ENCODE data around the gene COL5A1. TPM values are rescaled to one million over a fixed set of nuclear protein-coding genes. Genes with fewer than 3 reads are reported as not detected.

Gene COL5A1
- polyA plus RNA-seq, 1 donor (not counting 4 experiments of a cell fraction or from before 2014, with no cell fraction given): 3.1 TPM

DNA sequence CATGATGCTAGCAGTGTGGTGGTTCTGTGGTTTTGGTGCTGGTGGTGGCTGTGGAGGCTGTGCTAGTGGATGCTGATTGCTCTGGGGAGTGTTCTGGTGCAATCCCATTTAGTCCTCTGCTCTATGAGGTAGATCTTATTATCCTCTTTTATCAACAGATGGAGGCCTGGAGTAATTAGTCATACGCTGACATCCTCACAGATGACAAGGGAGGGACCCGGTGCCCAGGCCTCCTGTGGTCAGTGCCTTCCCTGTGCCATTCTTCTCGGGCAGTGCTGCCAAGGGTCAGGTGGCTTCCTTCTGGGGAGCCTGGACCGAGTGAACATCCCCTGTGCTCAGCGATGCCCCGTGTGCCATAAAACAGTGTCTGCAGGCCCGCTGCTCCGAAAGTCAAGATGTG, 74.5 kb downstream of the COL5A1 start:
- Histone ChIP-seq H3K27me3 (ENCODE audit: control insufficient read depth, extremely low read depth, insufficient read depth, low read length) (no peaks in the 10 kb centered on the region), H3K4me3 (ENCODE audit: control insufficient read depth in 2 of 3, extremely low read depth in 1 of 3, insufficient read depth in 2 of 3, low read depth in 1 of 3, low read length in 3 of 3) (no peak overlapping the region), H3K9me1 (ENCODE audit: control insufficient read depth, extremely low read depth, insufficient read depth, low read length) (no peaks in the 10 kb centered on the region), H4K20me1 (ENCODE audit: control insufficient read depth, extremely low read depth, insufficient read depth, low read length) (no peaks in the 10 kb centered on the region), H3K4me2 (ENCODE audit: control insufficient read depth, extremely low read depth, insufficient read depth, low read depth, low read length) (no peak overlapping the region), H3K27ac (ENCODE audit: control insufficient read depth, insufficient read depth, low read length) (no peak overlapping the region), H3K4me1 (ENCODE audit: control insufficient read depth, extremely low read depth, insufficient read depth, low read length) (no peaks in the 10 kb centered on the region), H3K79me2 (ENCODE audit: control insufficient read depth, insufficient read depth, low read length) (no peaks in the 10 kb centered on the region), H3K36me3 (ENCODE audit: control insufficient read depth in 2 of 2, extremely low read depth in 1 of 2, insufficient read depth in 2 of 2, low read length in 2 of 2) (peaks cover 0 to 6% of the 10 kb centered on the region in 2 experiments), H3K9ac (ENCODE audit: control insufficient read depth, extremely low read depth, insufficient read depth, low read length) (no peak overlapping the region), H3K9me3 (ENCODE audit: control insufficient read depth, low read depth, low read length) (peaks cover 4% of the 10 kb centered on the region), H2AFZ (ENCODE audit: control insufficient read depth, low read length) (no peak overlapping the region)
- dilution Hi-C loops (cut with MboI; ENCODE audit: extremely low pct_ligation_motif_present, low sequenced_read_pairs): no loop called here
- TF ChIP-seq EZH2 (IDR thresholded peaks at IDR 0.05; ENCODE audit: low read length): no peak
- no peak for TF ChIP-seq CTCF (optimal IDR thresholded peaks at IDR 0.05 in 1 of 3, IDR thresholded peaks at IDR 0.05 in 1 of 3, conservative IDR thresholded peaks at IDR 0.05 in 1 of 3; ENCODE audit: extremely low read depth in 1 of 3, insufficient read depth in 2 of 3, low read length in 3 of 3)
- no peak for FAIRE-seq
- no peak for DNase-seq (ENCODE audit: low read depth, low spot score)

DNA sequence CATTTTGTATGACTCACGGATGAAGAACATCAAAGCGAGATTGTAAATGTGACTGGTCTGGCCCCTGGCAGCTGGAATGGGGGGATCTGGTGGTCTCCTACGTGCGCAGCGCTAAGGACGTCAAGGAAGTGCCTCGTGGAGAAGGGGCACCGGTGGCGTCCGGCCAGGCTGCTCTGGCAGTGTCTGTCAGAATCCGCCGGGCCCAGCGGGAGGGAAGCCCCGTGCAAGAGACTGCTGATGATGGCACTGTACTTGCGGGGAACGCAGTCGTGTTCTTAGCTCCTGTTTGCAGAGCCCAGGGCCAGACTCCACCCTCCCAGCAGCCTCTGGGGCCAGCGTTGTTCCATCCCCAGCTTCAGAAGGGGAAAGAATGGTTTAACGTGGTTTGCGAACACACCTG, 75.5 kb downstream of the COL5A1 start:
- Histone ChIP-seq H3K27me3 (ENCODE audit: control insufficient read depth, extremely low read depth, insufficient read depth, low read length) (no peaks in the 10 kb centered on the region), H3K9me3 (ENCODE audit: control insufficient read depth, low read depth, low read length) (peaks cover 4% of the 10 kb centered on the region), H3K4me3 (ENCODE audit: control insufficient read depth in 2 of 3, extremely low read depth in 1 of 3, insufficient read depth in 2 of 3, low read depth in 1 of 3, low read length in 3 of 3) (no peak overlapping the region), H4K20me1 (ENCODE audit: control insufficient read depth, extremely low read depth, insufficient read depth, low read length) (no peaks in the 10 kb centered on the region), H2AFZ (ENCODE audit: control insufficient read depth, low read length) (no peak overlapping the region), H3K9ac (ENCODE audit: control insufficient read depth, extremely low read depth, insufficient read depth, low read length) (no peak overlapping the region), H3K9me1 (ENCODE audit: control insufficient read depth, extremely low read depth, insufficient read depth, low read length) (no peaks in the 10 kb centered on the region), H3K36me3 (ENCODE audit: control insufficient read depth in 2 of 2, extremely low read depth in 1 of 2, insufficient read depth in 2 of 2, low read length in 2 of 2) (peaks cover 0 to 6% of the 10 kb centered on the region in 2 experiments), H3K4me1 (ENCODE audit: control insufficient read depth, extremely low read depth, insufficient read depth, low read length) (no peaks in the 10 kb centered on the region), H3K79me2 (ENCODE audit: control insufficient read depth, insufficient read depth, low read length) (no peaks in the 10 kb centered on the region), H3K27ac (ENCODE audit: control insufficient read depth, insufficient read depth, low read length) (no peak overlapping the region), H3K4me2 (ENCODE audit: control insufficient read depth, extremely low read depth, insufficient read depth, low read depth, low read length) (no peak overlapping the region)
- no peak for FAIRE-seq
- no peak for DNase-seq (ENCODE audit: low read depth, low spot score)
- TF ChIP-seq CTCF (optimal IDR thresholded peaks at IDR 0.05 in 1 of 3, IDR thresholded peaks at IDR 0.05 in 1 of 3, conservative IDR thresholded peaks at IDR 0.05 in 1 of 3; ENCODE audit: extremely low read depth in 1 of 3, insufficient read depth in 2 of 3, low read length in 3 of 3): no peak
- TF ChIP-seq EZH2 (IDR thresholded peaks at IDR 0.05; ENCODE audit: low read length): no peak
- dilution Hi-C loops (cut with MboI; ENCODE audit: extremely low pct_ligation_motif_present, low sequenced_read_pairs): no loop called here
